Placental pericyte (primary cell): ENCODE data around the gene CHAC2. TPM values are rescaled to one million over a fixed set of nuclear protein-coding genes. Genes with fewer than 3 reads are reported as not detected.

Source experiments
- total RNA-seq: library from RNA; depleted of rRNA; stranded (reverse); fragments of >200 nt; gene quantifications from 2 replicates; pipeline ENCODE4 v1.2.3, GENCODE V29; 2012

The CHAC2 gene
- 0.44 and 7.4 TPM in 2 replicates for total RNA-seq

DNA sequence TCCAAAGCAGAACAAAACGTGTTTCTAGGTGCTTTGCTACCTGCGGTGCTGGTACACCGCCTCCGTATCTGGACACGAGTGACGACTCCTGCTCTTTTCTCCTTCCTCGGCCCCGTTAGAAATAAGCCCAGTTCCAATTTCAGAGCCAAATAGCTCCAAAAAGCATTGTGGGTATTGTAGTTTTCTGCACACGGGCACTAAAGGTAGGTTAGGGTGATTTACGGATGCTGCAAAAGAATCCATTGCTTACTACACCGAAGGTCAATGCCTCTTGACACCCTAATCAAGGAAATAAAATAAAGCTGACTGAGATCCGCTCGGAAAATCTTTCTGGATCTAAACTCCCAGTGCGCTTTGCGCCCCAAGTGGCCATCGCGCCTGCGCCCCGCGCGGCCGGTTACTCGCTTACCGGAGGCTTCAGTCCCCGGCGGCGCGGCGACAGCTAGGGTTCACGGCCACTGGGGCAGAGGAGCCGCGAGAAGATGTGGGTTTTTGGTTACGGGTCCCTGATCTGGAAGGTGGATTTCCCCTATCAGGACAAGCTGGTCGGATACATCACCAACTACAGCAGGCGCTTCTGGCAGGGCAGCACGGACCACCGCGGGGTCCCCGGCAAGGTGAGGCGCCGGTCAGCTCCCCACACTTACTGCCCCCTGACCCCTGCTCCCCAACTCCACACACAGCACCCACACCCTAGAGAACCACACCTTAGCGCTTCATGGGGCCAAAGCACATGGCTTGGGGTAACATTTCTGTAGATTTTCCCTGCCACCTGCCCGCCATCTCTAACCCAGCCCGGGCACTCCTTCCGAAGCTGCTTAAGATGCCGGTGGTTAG is at the start of gene CHAC2:
TSS of gene CHAC2 (plus strand) at position 400 of the 837 bp plus-strand sequence. CDS start at position 483, 83 bp downstream.

DNA sequence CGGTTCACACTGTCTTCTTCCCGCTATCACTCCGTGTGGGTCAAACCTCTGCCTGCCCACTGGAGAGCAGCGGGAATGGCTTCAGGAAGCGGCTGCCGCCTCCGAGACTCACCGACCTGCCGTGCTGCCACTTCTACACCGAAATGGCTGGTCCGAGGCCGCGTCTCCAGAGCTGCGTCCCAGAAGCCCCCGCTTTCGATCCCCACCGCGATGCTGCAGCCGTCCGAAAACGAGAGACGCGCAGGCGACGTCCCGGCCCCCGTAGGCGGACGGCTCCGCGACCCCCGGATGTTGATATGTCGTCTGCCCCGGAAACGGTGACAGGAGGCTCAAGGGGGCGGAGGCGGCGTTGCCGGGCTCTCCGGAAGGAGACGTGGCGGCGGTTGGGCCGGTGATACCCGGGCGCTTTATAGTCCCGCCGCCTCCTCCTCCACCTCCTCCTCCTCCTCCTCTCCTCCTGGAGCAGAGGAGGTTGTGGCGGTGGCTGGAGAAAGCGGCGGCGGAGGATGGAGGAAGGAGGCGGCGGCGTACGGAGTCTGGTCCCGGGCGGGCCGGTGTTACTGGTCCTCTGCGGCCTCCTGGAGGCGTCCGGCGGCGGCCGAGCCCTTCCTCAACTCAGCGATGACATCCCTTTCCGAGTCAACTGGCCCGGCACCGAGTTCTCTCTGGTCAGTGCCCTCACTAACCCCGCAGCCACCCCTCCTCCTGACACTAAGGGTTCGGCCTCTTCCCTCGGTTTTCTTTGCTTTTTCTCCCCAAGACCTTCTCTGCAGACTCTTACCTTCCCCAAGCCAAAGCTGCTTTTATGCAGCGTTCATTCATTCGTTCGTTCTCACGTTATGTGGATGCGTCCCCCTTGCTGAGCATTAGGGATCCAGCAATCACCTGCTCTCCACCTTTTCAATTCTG is 19.4 kb downstream of the CHAC2 start, which contains the start of the genes ASB3 and ERLEC1:
TSS of gene ASB3 (minus strand) at position 249 of the 909 bp plus-strand sequence. CDS start 21,381 bp downstream, outside the sequence.
TSS of gene ERLEC1 (plus strand) at position 340 of the 909 bp plus-strand sequence. CDS start at position 507, 167 bp downstream.

Other genes with a start within 250 kb of the CHAC2 start
- gene ASB3, start 19.1 kb downstream of the CHAC2 start, total RNA-seq = 29.3 and 29.9 TPM in 2 replicates
- gene ERLEC1, start 19.2 kb downstream of the CHAC2 start, total RNA-seq = 98.4 and 133 TPM in 2 replicates
- 1.3 and 4.9 TPM in 2 replicates for gene GPR75, start 92.2 kb downstream of the CHAC2 start, total RNA-seq
- gene PSME4, start 203.2 kb downstream of the CHAC2 start, total RNA-seq = 42.5 and 97.5 TPM in 2 replicates